ENCODE data around the gene HNRNPUL2.

- TF ChIP-seq, protein P1, sequence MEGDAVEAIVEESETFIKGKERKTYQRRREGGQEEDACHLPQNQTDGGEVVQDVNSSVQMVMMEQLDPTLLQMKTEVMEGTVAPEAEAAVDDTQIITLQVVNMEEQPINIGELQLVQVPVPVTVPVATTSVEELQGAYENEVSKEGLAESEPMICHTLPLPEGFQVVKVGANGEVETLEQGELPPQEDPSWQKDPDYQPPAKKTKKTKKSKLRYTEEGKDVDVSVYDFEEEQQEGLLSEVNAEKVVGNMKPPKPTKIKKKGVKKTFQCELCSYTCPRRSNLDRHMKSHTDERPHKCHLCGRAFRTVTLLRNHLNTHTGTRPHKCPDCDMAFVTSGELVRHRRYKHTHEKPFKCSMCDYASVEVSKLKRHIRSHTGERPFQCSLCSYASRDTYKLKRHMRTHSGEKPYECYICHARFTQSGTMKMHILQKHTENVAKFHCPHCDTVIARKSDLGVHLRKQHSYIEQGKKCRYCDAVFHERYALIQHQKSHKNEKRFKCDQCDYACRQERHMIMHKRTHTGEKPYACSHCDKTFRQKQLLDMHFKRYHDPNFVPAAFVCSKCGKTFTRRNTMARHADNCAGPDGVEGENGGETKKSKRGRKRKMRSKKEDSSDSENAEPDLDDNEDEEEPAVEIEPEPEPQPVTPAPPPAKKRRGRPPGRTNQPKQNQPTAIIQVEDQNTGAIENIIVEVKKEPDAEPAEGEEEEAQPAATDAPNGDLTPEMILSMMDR (IDR thresholded peaks at IDR 0.05), result no peak
- no peak for TF ChIP-seq POLR2AphosphoS5 (IDR thresholded peaks at IDR 0.05)
- TF ChIP-seq POLR2A (IDR thresholded peaks at IDR 0.05), result no peak
Observed at GRCh38 chr11:62719302-62719978, 7.8 kb downstream of the HNRNPUL2 start.
